ENCODE data around the gene TEX12.
"Not testable (repeated sequence)": the region's sequence is repeated elsewhere in the genome, so short reads cannot be mapped to it uniquely, and the experiment has no call there.

- not testable (repeated sequence) for TF ChIP-seq CTCF, POLR2A (IDR thresholded peaks at IDR 0.05)
These were observed 31.9 kb downstream of the TEX12 start for GRCh38 chr11:112199101-112199500.
